ENCODE measurements around the gene EEF1A2.

EEF1A2 gene

GRCh38 chr20:63497946-63498935, 642 bp downstream of the EEF1A2 start:
- peak; percentile 3 for DNase-seq

GRCh38 chr20:63497138-63497945, 1.5 kb downstream of the EEF1A2 start:
- no peak for DNase-seq

GRCh38 chr20:63496596-63497120, 2.2 kb downstream of the EEF1A2 start:
- DNase-seq, result no peak

- no peak for DNase-seq
Measured at GRCh38 chr20:63495741-63496595, 2.9 kb downstream of the EEF1A2 start.

- no peak for DNase-seq
Measured at GRCh38 chr20:63495167-63495720, 3.6 kb downstream of the EEF1A2 start.

GRCh38 chr20:63494420-63495166, 4.3 kb downstream of the EEF1A2 start:
- no peak for DNase-seq

- no peak for DNase-seq
Measured at GRCh38 chr20:63494084-63494419, 4.8 kb downstream of the EEF1A2 start.

- no peak for DNase-seq
Measured at GRCh38 chr20:63493563-63494020, 5.3 kb downstream of the EEF1A2 start.

GRCh38 chr20:63492982-63493381, 5.9 kb downstream of the EEF1A2 start:
- no peak for DNase-seq

- DNase-seq, result no peak
Measured at GRCh38 chr20:63492518-63492917, 6.4 kb downstream of the EEF1A2 start.

- DNase-seq, result no peak
Measured at GRCh38 chr20:63491635-63492230, 7.2 kb downstream of the EEF1A2 start.

GRCh38 chr20:63491078-63491477, 7.8 kb downstream of the EEF1A2 start:
- no peak for DNase-seq

GRCh38 chr20:63490416-63490815, 8.5 kb downstream of the EEF1A2 start:
- no peak for DNase-seq

GRCh38 chr20:63488315-63489251, 10.3 kb downstream of the EEF1A2 start:
- no peak for DNase-seq

- no peak for DNase-seq
Measured at GRCh38 chr20:63487781-63488241, 11.1 kb downstream of the EEF1A2 start.

- DNase-seq, result no peak
Measured at GRCh38 chr20:63487116-63487764, 11.6 kb downstream of the EEF1A2 start.

GRCh38 chr20:63486300-63486855, 12.5 kb downstream of the EEF1A2 start:
- no peak for DNase-seq

GRCh38 chr20:63484651-63485403, 14.1 kb downstream of the EEF1A2 start:
- no peak for DNase-seq
